ENCODE data around the gene TNRC6B.
"Not testable (repeated sequence)": the region's sequence is repeated elsewhere in the genome, so short reads cannot be mapped to it uniquely, and the experiment has no call there.

DNA sequence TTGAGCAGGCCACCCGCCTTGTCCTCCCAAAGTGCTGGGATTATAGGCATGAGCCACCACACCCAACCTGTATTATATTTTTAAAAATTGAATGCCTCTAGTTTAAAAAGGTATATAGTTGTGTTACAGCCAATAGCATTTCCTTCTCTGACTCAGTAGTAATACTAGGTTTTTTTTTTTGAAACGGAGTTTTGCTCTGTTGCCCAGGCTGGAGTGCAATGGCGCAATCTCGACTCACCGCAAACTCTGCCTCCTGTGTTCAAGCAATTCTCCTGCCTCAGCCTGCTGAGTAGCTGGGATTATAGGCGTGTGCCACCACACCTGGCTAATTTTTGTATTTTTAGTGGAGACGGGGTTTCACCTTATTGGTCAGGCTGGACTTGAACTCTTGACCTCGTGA is 45.3 kb downstream of the TNRC6B start:
- TF ChIP-seq, protein P1, sequence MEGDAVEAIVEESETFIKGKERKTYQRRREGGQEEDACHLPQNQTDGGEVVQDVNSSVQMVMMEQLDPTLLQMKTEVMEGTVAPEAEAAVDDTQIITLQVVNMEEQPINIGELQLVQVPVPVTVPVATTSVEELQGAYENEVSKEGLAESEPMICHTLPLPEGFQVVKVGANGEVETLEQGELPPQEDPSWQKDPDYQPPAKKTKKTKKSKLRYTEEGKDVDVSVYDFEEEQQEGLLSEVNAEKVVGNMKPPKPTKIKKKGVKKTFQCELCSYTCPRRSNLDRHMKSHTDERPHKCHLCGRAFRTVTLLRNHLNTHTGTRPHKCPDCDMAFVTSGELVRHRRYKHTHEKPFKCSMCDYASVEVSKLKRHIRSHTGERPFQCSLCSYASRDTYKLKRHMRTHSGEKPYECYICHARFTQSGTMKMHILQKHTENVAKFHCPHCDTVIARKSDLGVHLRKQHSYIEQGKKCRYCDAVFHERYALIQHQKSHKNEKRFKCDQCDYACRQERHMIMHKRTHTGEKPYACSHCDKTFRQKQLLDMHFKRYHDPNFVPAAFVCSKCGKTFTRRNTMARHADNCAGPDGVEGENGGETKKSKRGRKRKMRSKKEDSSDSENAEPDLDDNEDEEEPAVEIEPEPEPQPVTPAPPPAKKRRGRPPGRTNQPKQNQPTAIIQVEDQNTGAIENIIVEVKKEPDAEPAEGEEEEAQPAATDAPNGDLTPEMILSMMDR (IDR thresholded peaks at IDR 0.05): not testable (repeated sequence)
- TF ChIP-seq EZH2, EZH2phosphoT487 (IDR thresholded peaks at IDR 0.05): not testable (repeated sequence)

Measured in neural progenitor cell (in vitro differentiated cells).